Endothelial cell of umbilical vein (primary cell): ENCODE results near the gene CPNE7. TPM values are rescaled to one million over a fixed set of nuclear protein-coding genes. Genes with fewer than 3 reads are reported as not detected.

Source experiments
- BruUV-seq: library from RNA; stranded (reverse); fragments of 400-500 nt; replicated peaks from 2 replicates; lab custom pipeline; 2021; lab: Mats Ljungman, UMichigan
- CTCF ChIA-PET: fragments of 300-600, 350-600 bp; sonication (Branson Sonifier 250); formaldehyde crosslinking; loops from one replicate; lab custom pipeline; 2021; ENCODE audit warnings: antibody characterized with exemption, inconsistent platforms; lab: Charles Lee
- POLR2A ChIA-PET: fragments of 300-600, 350-600 bp; sonication (Branson Sonifier 250); formaldehyde crosslinking; loops from one replicate; lab custom pipeline; 2021; ENCODE audit warnings: antibody characterized with exemption, inconsistent platforms; lab: Charles Lee
- DNase-seq: peaks from one replicate; pipeline ENCODE4 v3.0.0-alpha.2; 2011; ENCODE audit warnings: low read depth, low spot score
- FAIRE-seq: peaks from 2 replicates; lab custom pipeline; 2011; peaks lifted over from hg19 to GRCh38; lab: Jason Lieb, UNC
- H2AFZ ChIP-seq: 2 replicates; pipeline ENCODE4 v1.6.0; 2012; ENCODE audit warnings: low read depth, low read length, control low read depth, inconsistent platforms
- H3K27ac ChIP-seq: 2 replicates; pipeline ENCODE4 v1.5.1; 2011; ENCODE audit warnings: low read depth, mild to moderate bottlenecking, control low read depth, low read length, moderate library complexity; ENCODE audit not compliant: insufficient read depth
- H3K27me3 ChIP-seq, 2 experiments: 2 replicates each; pipeline versions ENCODE4 v1.6.0 to v1.6.1; 2011; ENCODE audit warnings: low read length in 2 of 2, mixed read lengths in 1 of 2; ENCODE audit not compliant: control insufficient read depth in 2 of 2, insufficient read depth in 2 of 2
- H3K36me3 ChIP-seq, 2 experiments: 2 replicates in 1 of 2; 3 replicates in 1 of 2; pipeline ENCODE4 v1.5.1; 2011; ENCODE audit warnings: low read length in 2 of 2, mild to moderate bottlenecking in 1 of 2, moderate library complexity in 1 of 2; ENCODE audit not compliant: control insufficient read depth in 2 of 2, insufficient read depth in 2 of 2; ENCODE audit errors: extremely low read depth in 1 of 2
- H3K4me1 ChIP-seq: 3 replicates; pipeline ENCODE4 v1.5.1; 2011; ENCODE audit warnings: mild to moderate bottlenecking, low read length; ENCODE audit not compliant: control insufficient read depth, insufficient read depth; ENCODE audit errors: extremely low read depth
- H3K4me2 ChIP-seq: 2 replicates; pipeline ENCODE4 v1.6.1; 2011; ENCODE audit warnings: low read length, control low read depth, mixed read lengths; ENCODE audit not compliant: insufficient read depth
- H3K4me3 ChIP-seq, 3 experiments: fragments of 200-600 bp in 1 of 3; sonication (generic), shearing (Covaris generic) in 1 of 3; replicated peaks in 1 of 3; 2 replicates each; pipeline ENCODE4 v1.5.1; 2011 to 2016; ENCODE audit warnings: control low read depth in 3 of 3, low read length in 3 of 3, mild to moderate bottlenecking in 2 of 3, inconsistent platforms in 1 of 3, low read depth in 1 of 3, moderate library complexity in 1 of 3; ENCODE audit not compliant: insufficient read depth in 1 of 3
- H3K79me2 ChIP-seq: 2 replicates; pipeline ENCODE4 v1.6.0; 2012; ENCODE audit warnings: low read length, inconsistent platforms; ENCODE audit not compliant: control insufficient read depth, insufficient read depth
- H3K9ac ChIP-seq: replicated peaks from 2 replicates; pipeline ENCODE3; 2011; ENCODE audit warnings: low read length, control low read depth; ENCODE audit not compliant: insufficient read depth; ENCODE audit errors: extremely low read depth
- H3K9me1 ChIP-seq: replicated peaks from 3 replicates; pipeline ENCODE4 v1.6.0; 2011; ENCODE audit warnings: mild to moderate bottlenecking, low read length; ENCODE audit not compliant: control insufficient read depth, insufficient read depth; ENCODE audit errors: extremely low read depth
- H3K9me3 ChIP-seq: replicated peaks from 2 replicates; pipeline ENCODE4 v1.5.1; 2012; ENCODE audit warnings: low read length, inconsistent platforms; ENCODE audit not compliant: control insufficient read depth, insufficient read depth
- H4K20me1 ChIP-seq: replicated peaks from 2 replicates; pipeline ENCODE3; 2011; ENCODE audit warnings: mild to moderate bottlenecking, low read length; ENCODE audit not compliant: control insufficient read depth, insufficient read depth; ENCODE audit errors: extremely low read depth
- CTCF ChIP-seq, 2 donors: IDR thresholded peaks; 1 replicate in 1 of 2; 2 replicates in 1 of 2; pipeline ENCODE4 v1.5.1; 2011; ENCODE audit warnings: low read length in 2 of 2, mild to moderate bottlenecking in 2 of 2, moderate library complexity in 2 of 2, control low read depth in 1 of 2, inconsistent platforms in 1 of 2, low read depth in 1 of 2; ENCODE audit not compliant: insufficient read depth in 1 of 2; ENCODE audit errors: extremely low read depth in 1 of 2
- EZH2 ChIP-seq: IDR thresholded peaks from 2 replicates; pipeline ENCODE4 v1.6.1; 2012; ENCODE audit warnings: borderline replicate concordance, low read depth, mild to moderate bottlenecking, moderate library complexity, low read length, inconsistent platforms; ENCODE audit not compliant: severe bottlenecking
- FOS ChIP-seq: IDR thresholded peaks from 2 replicates; pipeline ENCODE4 v1.6.1; 2011; ENCODE audit warnings: mild to moderate bottlenecking, low read length, moderate library complexity, borderline replicate concordance; ENCODE audit not compliant: insufficient read depth
- GATA2 ChIP-seq: IDR thresholded peaks from 2 replicates; pipeline ENCODE4 v1.7.0; 2011; ENCODE audit warnings: low read depth, mild to moderate bottlenecking, moderate library complexity, mixed read lengths, low read length; ENCODE audit not compliant: insufficient read length, insufficient read depth
- JUN ChIP-seq: IDR thresholded peaks from 2 replicates; pipeline ENCODE4 v1.6.1; 2011; ENCODE audit warnings: borderline replicate concordance, low read depth; ENCODE audit not compliant: insufficient read length, insufficient read depth
- MAX ChIP-seq: IDR thresholded peaks from 2 replicates; pipeline ENCODE4 v1.6.1; 2011; ENCODE audit not compliant: insufficient read depth, insufficient read length
- MYC ChIP-seq: IDR thresholded peaks from one replicate; pipeline ENCODE4 v1.6.1; 2011; ENCODE audit warnings: mild to moderate bottlenecking, low read depth, low read length
- POLR2A ChIP-seq: IDR thresholded peaks from 2 replicates; pipeline ENCODE4 v1.6.1; 2012; ENCODE audit warnings: low read depth, mild to moderate bottlenecking, control low read depth, low read length
- POLR2AphosphoS5 ChIP-seq: IDR thresholded peaks from 2 replicates; pipeline ENCODE4 v1.6.1; 2012; ENCODE audit warnings: low read depth, mild to moderate bottlenecking, control low read depth, low read length, moderate library complexity; ENCODE audit not compliant: insufficient read depth
- dilution Hi-C: fragments of 300-500 bp; cut with MboI; formaldehyde crosslinking; loops from one replicate; pipeline ENCODE4 v1.15.0; 2019; ENCODE audit warnings: low sequenced_read_pairs; ENCODE audit not compliant: extremely low pct_ligation_motif_present
- intact Hi-C: fragments of 100-400 bp; cut with micrococcal nuclease; formaldehyde crosslinking; loops from one replicate; pipeline ENCODE4 v1.10.0; 2022
- polyA plus RNA-seq, 4 experiments: library from polyadenylated mRNA; depleted of rRNA in 3 of 4; stranded (reverse) in 3 of 4; unstranded in 1 of 4; fragments of >200 nt; gene quantifications; 2 replicates each; pipeline versions ENCODE4 v1.2.1 to v1.2.3, GENCODE V29; 2011 to 2012; ENCODE audit warnings: missing spikeins in 1 of 4
- total RNA-seq: library from RNA; stranded (reverse); gene quantifications from 2 replicates; pipeline ENCODE4 v1.2.3, GENCODE V29; 2021

Gene CPNE7
- total and polyA plus RNA-seq, 2 donors (not counting 3 experiments of a cell fraction or from before 2014, with no cell fraction given): 2.0 to 5.9 TPM

- no peaks in the 10 kb centered on the region for H4K20me1 ChIP-seq
- no peak overlapping the region for H2AFZ ChIP-seq
- H3K9ac ChIP-seq: no peak overlapping the region
- no peak for TF ChIP-seq POLR2AphosphoS5
- TF ChIP-seq MYC: no peak
- TF ChIP-seq CTCF (IDR thresholded peaks at IDR 0.05; ENCODE audit: extremely low read depth in 1 of 2, insufficient read depth in 1 of 2, low read depth in 1 of 2, low read length in 2 of 2): no peak
- TF ChIP-seq POLR2A: no peak
- no peak for TF ChIP-seq GATA2
- no peak for TF ChIP-seq FOS
- TF ChIP-seq EZH2: no peak
- no peak for TF ChIP-seq MAX
- no peak for TF ChIP-seq JUN
- no peak overlapping the region for H3K4me3 ChIP-seq
- H3K79me2 ChIP-seq: no peaks in the 10 kb centered on the region
- no peaks in the 10 kb centered on the region for H3K9me3 ChIP-seq
- dilution Hi-C loops: no loop called here
- no peaks in the 10 kb centered on the region for H3K27me3 ChIP-seq
- CTCF ChIA-PET: interaction anchor here (1.6 to 2.1 kb wide), 2 partner anchors 11 to 14 kb away, joined by 4 to 7 read pairs; no protein-coding TSS in a partner anchor
- H3K4me1 ChIP-seq: no peaks in the 10 kb centered on the region
- no peak overlapping the region for H3K4me2 ChIP-seq
- FAIRE-seq: no peak
- no peaks in the 10 kb centered on the region for H3K9me1 ChIP-seq
- POLR2A ChIA-PET: no interaction called here
- no TSS peak for BruUV-seq
- no peaks in the 10 kb centered on the region for H3K36me3 ChIP-seq
- no peak for DNase-seq
- no peak overlapping the region for H3K27ac ChIP-seq
- intact Hi-C loops: no loop called here
Measured at GRCh38 chr16:89588413-89589109, 13.0 kb downstream of the CPNE7 start.
